ENCODE results near the gene DNAJC10. TPM values are rescaled to one million over a fixed set of nuclear protein-coding genes. Genes with fewer than 3 reads are reported as not detected.
A peak's percentile ranks its signal among the peaks of the same experiment; 100 is the strongest.
"Not testable (repeated sequence)": the region's sequence is repeated elsewhere in the genome, so short reads cannot be mapped to it uniquely, and the experiment has no call there.

The DNAJC10 gene
- polyA plus RNA-seq, 3 donors, result 25.2 to 102 (median 79.4) TPM

DNA sequence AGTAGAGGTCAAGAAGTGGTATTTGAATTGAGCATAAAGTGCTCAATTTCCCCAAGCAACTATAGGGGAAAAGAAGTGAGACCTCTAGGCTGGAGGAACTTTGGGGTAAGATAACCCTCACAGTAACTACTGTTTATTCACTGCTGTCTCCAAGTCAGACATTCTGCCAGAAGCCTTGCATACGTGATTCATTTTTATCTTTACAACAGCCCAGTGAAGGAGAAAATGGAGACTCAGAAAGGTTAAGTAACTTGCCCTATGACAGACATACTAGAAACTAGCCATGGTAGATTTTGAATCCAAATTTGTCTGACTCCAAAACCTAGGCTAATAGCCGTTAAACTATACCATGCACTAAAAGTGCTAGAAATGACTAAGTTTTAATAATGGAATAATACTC is 28.4 kb downstream of the DNAJC10 start:
- WGBS (ENCODE audit: insufficient coverage), result no CpG with 5 or more reads among the region's 2 CpGs
- intact Hi-C loops (cut with micrococcal nuclease), result no loop called here
- peaks cover 0 to 8% (median 4%) of the 10 kb centered on the region in 7 donors for H3K9me3 Mint-ChIP-seq
- H3K4me1 Mint-ChIP-seq, result no peaks in the 10 kb centered on the region
- H3K36me3 Mint-ChIP-seq, result peaks cover 62 to 74% of the 10 kb centered on the region in 2 donors
- Histone ChIP-seq H2AFZ (ENCODE audit: insufficient read depth, low read depth, low read length, poor library complexity, severe bottlenecking) (no peak overlapping the region), H3K27ac (ENCODE audit: low read depth in 1 of 2, low read length in 2 of 2) (no peak overlapping the region), H3K36me3 (replicated peaks in 1 of 2; ENCODE audit: control insufficient read depth in 1 of 2, insufficient read depth in 2 of 2, low read length in 2 of 2) (peaks cover 56 to 60% of the 10 kb centered on the region in 2 donors), H3K4me1 (ENCODE audit: control insufficient read depth in 1 of 2, insufficient read depth in 2 of 2, low read length in 2 of 2) (no peaks in the 10 kb centered on the region), H3K79me2 (ENCODE audit: insufficient read depth, low read length) (no peaks in the 10 kb centered on the region), H3K4me2 (replicated peaks; ENCODE audit: extremely low read depth, low read length, poor library complexity, severe bottlenecking) (no peak overlapping the region), H3K4me3 (replicated peaks in 1 of 3; ENCODE audit: low read depth in 2 of 3, low read length in 3 of 3) (no peak overlapping the region), H3K27me3 (ENCODE audit: control insufficient read depth in 2 of 2, insufficient read depth in 2 of 2, low read length in 2 of 2) (no peaks in the 10 kb centered on the region), H3K9ac (ENCODE audit: insufficient read depth, low read length, poor library complexity, severe bottlenecking) (no peak overlapping the region), H3K9me3 (replicated peaks in 1 of 2; ENCODE audit: control insufficient read depth in 1 of 2, insufficient read depth in 1 of 2, low read length in 2 of 2) (no peaks in the 10 kb centered on the region), H4K20me1 (ENCODE audit: insufficient read depth, low read length) (no peaks in the 10 kb centered on the region)
- no peak for DNase-seq
- H3K4me3 Mint-ChIP-seq, result no peak overlapping the region
- TF ChIP-seq, protein P1, sequence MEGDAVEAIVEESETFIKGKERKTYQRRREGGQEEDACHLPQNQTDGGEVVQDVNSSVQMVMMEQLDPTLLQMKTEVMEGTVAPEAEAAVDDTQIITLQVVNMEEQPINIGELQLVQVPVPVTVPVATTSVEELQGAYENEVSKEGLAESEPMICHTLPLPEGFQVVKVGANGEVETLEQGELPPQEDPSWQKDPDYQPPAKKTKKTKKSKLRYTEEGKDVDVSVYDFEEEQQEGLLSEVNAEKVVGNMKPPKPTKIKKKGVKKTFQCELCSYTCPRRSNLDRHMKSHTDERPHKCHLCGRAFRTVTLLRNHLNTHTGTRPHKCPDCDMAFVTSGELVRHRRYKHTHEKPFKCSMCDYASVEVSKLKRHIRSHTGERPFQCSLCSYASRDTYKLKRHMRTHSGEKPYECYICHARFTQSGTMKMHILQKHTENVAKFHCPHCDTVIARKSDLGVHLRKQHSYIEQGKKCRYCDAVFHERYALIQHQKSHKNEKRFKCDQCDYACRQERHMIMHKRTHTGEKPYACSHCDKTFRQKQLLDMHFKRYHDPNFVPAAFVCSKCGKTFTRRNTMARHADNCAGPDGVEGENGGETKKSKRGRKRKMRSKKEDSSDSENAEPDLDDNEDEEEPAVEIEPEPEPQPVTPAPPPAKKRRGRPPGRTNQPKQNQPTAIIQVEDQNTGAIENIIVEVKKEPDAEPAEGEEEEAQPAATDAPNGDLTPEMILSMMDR (IDR thresholded peaks at IDR 0.05), result no peak
- H3K27me3 Mint-ChIP-seq (ENCODE audit: low read depth in 3 of 3), result no peaks in the 10 kb centered on the region
- no peak overlapping the region for H3K27ac Mint-ChIP-seq

DNA sequence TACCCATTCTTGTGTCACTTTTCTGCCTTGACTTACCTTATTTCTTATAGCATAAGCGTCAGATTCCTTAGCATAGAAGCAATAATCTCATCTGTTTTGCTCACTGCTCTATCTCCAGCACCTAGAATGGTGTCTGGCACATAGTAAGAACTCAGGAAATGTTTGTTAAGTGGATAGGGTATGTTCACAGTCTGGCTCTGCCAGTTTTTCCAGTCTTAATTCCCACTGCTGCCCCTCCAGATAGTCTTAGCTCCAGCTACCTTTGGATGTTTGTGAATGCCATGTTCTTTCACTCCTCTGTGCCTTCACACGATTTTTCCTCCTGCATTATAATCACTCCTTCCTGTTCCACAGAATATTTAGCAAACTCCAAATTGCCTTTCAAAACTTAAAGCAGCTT is 29.0 kb downstream of the DNAJC10 start:
- DNase-seq, result no peak
- no peaks in the 10 kb centered on the region for H3K4me1 ChIP-seq (ENCODE audit: control insufficient read depth in 1 of 2, insufficient read depth in 2 of 2, low read length in 2 of 2)
- no peaks in the 10 kb centered on the region for H4K20me1 ChIP-seq (ENCODE audit: insufficient read depth, low read length)
- H3K79me2 ChIP-seq (ENCODE audit: insufficient read depth, low read length), result no peaks in the 10 kb centered on the region
- H3K4me3 Mint-ChIP-seq, result no peak overlapping the region
- no peak overlapping the region for H3K9ac ChIP-seq (ENCODE audit: insufficient read depth, low read length, poor library complexity, severe bottlenecking)
- peak overlapping the region in 1 of 7 donors; percentile 13 for H3K27ac Mint-ChIP-seq
- H3K27ac ChIP-seq (ENCODE audit: low read depth in 1 of 2, low read length in 2 of 2), result no peak overlapping the region
- peaks cover 58 to 61% of the 10 kb centered on the region in 2 donors for H3K36me3 ChIP-seq (replicated peaks in 1 of 2; ENCODE audit: control insufficient read depth in 1 of 2, insufficient read depth in 2 of 2, low read length in 2 of 2)
- no peak overlapping the region for H2AFZ ChIP-seq (ENCODE audit: insufficient read depth, low read depth, low read length, poor library complexity, severe bottlenecking)
- H3K9me3 ChIP-seq (replicated peaks in 1 of 2; ENCODE audit: control insufficient read depth in 1 of 2, insufficient read depth in 1 of 2, low read length in 2 of 2), result no peaks in the 10 kb centered on the region
- H3K27me3 ChIP-seq (ENCODE audit: control insufficient read depth in 2 of 2, insufficient read depth in 2 of 2, low read length in 2 of 2), result no peaks in the 10 kb centered on the region
- H3K27me3 Mint-ChIP-seq (ENCODE audit: low read depth in 3 of 3), result no peaks in the 10 kb centered on the region
- H3K9me3 Mint-ChIP-seq, result peaks cover 0 to 8% (median 4%) of the 10 kb centered on the region in 7 donors
- no CpG with 5 or more reads among the region's 2 CpGs for WGBS (ENCODE audit: insufficient coverage)
- H3K36me3 Mint-ChIP-seq, result peaks cover 63 to 77% of the 10 kb centered on the region in 2 donors
- no peak overlapping the region for H3K4me3 ChIP-seq (replicated peaks in 1 of 3; ENCODE audit: low read depth in 2 of 3, low read length in 3 of 3)
- intact Hi-C loops (cut with micrococcal nuclease), result no loop called here
- no peaks in the 10 kb centered on the region for H3K4me1 Mint-ChIP-seq
- TF ChIP-seq, protein P1 (IDR thresholded peaks at IDR 0.05), result no peak
- H3K4me2 ChIP-seq (replicated peaks; ENCODE audit: extremely low read depth, low read length, poor library complexity, severe bottlenecking), result no peak overlapping the region

DNA sequence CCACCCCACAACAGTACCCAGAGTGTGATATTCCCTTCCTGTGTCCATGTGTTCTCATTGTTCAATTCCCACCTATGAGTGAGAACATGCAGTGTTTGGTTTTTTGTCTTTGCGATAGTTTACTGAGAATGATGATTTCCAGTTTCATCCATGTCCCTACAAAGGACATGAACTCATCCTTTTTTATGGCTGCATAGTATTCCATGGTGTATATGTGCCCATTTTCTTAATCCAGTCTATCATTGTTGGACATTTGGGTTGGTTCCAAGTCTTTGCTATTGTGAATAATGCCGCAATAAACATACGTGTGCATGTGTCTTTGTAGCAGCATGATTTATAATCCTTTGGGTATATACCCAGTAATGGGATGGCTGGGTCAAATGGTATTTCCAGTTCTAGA is 29.8 kb downstream of the DNAJC10 start:
- H3K4me3 Mint-ChIP-seq; H3K4me2 ChIP-seq (replicated peaks; ENCODE audit: extremely low read depth, low read length, poor library complexity, severe bottlenecking); H3K4me1 ChIP-seq (ENCODE audit: control insufficient read depth in 1 of 2, insufficient read depth in 2 of 2, low read length in 2 of 2); H3K9ac ChIP-seq (ENCODE audit: insufficient read depth, low read length, poor library complexity, severe bottlenecking); H3K9me3 ChIP-seq (replicated peaks in 1 of 2; ENCODE audit: control insufficient read depth in 1 of 2, insufficient read depth in 1 of 2, low read length in 2 of 2); DNase-seq; H3K4me1 Mint-ChIP-seq; H3K27ac Mint-ChIP-seq; H3K27ac ChIP-seq (ENCODE audit: low read depth in 1 of 2, low read length in 2 of 2); H3K79me2 ChIP-seq (ENCODE audit: insufficient read depth, low read length); H4K20me1 ChIP-seq (ENCODE audit: insufficient read depth, low read length); H2AFZ ChIP-seq (ENCODE audit: insufficient read depth, low read depth, low read length, poor library complexity, severe bottlenecking); H3K27me3 Mint-ChIP-seq (ENCODE audit: low read depth in 3 of 3); H3K27me3 ChIP-seq (ENCODE audit: control insufficient read depth in 2 of 2, insufficient read depth in 2 of 2, low read length in 2 of 2); H3K4me3 ChIP-seq (replicated peaks in 1 of 3; ENCODE audit: low read depth in 2 of 3, low read length in 3 of 3); H3K9me3 Mint-ChIP-seq; intact Hi-C loops (cut with micrococcal nuclease): not testable (repeated sequence)
- peaks cover 57 to 61% of the 10 kb centered on the region in 2 donors for H3K36me3 ChIP-seq (replicated peaks in 1 of 2; ENCODE audit: control insufficient read depth in 1 of 2, insufficient read depth in 2 of 2, low read length in 2 of 2)
- peaks cover 66 to 78% of the 10 kb centered on the region in 2 donors for H3K36me3 Mint-ChIP-seq
- WGBS (ENCODE audit: insufficient coverage), result no CpG with 5 or more reads among the region's 3 CpGs

Measured in CD14-positive monocyte (primary cell).